ENCODE results near the gene TGFBI.

DNA sequence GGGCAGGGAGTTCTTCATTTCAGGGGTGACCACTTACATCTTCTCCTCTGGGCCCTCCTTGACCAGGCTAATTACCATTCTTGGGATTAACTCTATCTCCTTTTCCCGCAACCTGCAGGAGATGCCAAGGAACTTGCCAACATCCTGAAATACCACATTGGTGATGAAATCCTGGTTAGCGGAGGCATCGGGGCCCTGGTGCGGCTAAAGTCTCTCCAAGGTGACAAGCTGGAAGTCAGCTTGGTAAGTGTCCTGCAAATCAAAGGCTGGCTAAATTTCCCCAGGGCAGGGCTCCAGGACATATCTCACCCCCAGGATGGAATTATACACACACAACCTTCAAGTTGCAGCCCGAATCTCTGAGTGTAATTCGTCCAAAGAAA, 30.2 kb downstream of the TGFBI start:
- TF ChIP-seq, protein P1, sequence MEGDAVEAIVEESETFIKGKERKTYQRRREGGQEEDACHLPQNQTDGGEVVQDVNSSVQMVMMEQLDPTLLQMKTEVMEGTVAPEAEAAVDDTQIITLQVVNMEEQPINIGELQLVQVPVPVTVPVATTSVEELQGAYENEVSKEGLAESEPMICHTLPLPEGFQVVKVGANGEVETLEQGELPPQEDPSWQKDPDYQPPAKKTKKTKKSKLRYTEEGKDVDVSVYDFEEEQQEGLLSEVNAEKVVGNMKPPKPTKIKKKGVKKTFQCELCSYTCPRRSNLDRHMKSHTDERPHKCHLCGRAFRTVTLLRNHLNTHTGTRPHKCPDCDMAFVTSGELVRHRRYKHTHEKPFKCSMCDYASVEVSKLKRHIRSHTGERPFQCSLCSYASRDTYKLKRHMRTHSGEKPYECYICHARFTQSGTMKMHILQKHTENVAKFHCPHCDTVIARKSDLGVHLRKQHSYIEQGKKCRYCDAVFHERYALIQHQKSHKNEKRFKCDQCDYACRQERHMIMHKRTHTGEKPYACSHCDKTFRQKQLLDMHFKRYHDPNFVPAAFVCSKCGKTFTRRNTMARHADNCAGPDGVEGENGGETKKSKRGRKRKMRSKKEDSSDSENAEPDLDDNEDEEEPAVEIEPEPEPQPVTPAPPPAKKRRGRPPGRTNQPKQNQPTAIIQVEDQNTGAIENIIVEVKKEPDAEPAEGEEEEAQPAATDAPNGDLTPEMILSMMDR (IDR thresholded peaks at IDR 0.05), result no peak
- no peak for TF ChIP-seq POLR2A (IDR thresholded peaks at IDR 0.05)

Measured in thyroid gland (tissue), 4 donors.